Activated CD4-positive, alpha-beta T cell treated with anti-CD3 and anti-CD28 coated beads, Interleukin-2, Interleukin-4, amounts not matched to agents 100 ng/mL and 50 ng/mL, durations not matched to agents 16 hours and 8 hours (primary cell): ENCODE data around the gene ZNF362.
"Not testable (repeated sequence)": the region's sequence is repeated elsewhere in the genome, so short reads cannot be mapped to it uniquely, and the experiment has no call there.

Experiments
- DNase-seq: peaks from one replicate; pipeline ENCODE4 v3.0.0-alpha.2; 2020; ENCODE audit warnings: low spot score

The ZNF362 gene

GRCh38 chr1:33287317-33287716 is 31.0 kb downstream of the ZNF362 start:
- no peak for DNase-seq

DNA sequence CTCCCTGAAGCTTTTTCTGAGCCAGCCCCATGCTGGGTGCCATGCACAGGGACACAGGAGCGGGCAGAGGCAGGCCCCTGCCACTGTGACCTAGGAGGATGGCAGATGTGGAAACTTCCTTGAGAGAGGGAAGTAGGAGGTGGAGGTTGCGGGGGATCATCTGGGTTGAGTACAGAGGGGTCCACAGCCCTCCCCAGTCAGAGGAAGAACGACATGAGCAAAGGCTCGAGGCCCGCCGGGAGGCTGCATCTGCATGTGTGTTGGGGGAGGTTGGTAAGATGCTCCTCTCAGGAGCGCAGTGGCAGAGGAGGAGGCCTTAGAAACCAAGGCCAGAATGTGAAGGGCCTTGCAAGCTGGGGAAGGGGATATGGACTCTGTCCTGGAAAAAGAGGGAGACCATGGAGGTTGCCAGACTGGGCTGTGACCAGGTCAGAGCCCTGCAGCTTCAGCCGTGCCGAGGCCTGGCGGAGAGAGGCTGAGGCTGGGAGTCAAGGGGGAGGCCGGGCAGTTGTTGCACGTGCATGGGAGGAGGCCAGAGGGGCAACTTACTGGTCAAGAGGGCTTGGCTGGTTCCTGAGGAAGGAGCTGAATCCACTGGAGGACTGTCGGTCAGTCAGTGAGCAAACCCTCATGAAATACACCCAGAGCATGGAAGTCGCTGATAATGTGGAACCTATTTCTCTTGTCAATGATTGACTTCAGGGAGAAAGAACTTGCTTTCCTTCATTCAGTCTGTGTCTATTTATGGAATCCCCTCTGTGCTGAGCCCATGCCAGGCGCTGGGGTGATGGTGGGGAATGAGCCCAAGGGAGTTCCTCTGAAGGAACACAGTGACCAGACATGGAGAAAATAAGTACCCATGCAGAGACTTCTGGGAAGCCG is 32.9 kb downstream of the ZNF362 start:
- DNase-seq, result no peak

DNA sequence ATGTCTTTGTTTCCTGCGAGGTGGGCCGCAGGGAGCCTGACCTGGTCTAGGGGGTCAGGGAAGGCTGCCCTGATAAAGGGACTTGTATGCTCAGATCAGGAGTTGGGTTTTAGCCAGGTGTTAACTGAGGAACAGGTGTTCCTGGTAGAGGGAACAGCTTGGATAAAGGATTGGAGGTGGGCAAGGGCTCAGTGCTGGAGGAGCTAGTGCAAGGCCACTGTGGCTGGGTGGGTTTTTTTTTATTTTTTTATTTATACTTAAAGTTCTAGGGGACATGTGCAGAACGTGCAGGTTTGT is 33.5 kb downstream of the ZNF362 start:
- DNase-seq, result no peak

DNA sequence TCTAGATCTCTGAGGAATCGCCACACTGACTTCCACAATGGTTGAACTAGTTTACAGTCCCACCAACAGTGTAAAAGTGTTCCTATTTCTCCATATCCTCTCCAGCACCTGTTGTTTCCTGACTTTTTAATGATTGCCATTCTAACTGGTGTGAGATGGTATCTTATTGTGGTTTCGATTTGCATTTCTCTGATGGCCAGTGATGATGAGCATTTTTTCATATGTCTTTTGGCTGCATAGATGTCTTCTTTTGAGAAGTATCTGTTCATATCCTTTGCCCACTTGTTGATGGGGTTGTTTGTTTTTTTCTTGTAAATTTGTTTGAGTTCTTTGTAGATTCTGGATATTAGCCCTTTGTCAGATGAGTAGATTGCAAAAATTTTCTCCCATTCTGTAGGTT is 34.3 kb downstream of the ZNF362 start:
- not testable (repeated sequence) for DNase-seq

GRCh38 chr1:33292726-33293340 is 36.5 kb downstream of the ZNF362 start:
- DNase-seq, result no peak

DNA sequence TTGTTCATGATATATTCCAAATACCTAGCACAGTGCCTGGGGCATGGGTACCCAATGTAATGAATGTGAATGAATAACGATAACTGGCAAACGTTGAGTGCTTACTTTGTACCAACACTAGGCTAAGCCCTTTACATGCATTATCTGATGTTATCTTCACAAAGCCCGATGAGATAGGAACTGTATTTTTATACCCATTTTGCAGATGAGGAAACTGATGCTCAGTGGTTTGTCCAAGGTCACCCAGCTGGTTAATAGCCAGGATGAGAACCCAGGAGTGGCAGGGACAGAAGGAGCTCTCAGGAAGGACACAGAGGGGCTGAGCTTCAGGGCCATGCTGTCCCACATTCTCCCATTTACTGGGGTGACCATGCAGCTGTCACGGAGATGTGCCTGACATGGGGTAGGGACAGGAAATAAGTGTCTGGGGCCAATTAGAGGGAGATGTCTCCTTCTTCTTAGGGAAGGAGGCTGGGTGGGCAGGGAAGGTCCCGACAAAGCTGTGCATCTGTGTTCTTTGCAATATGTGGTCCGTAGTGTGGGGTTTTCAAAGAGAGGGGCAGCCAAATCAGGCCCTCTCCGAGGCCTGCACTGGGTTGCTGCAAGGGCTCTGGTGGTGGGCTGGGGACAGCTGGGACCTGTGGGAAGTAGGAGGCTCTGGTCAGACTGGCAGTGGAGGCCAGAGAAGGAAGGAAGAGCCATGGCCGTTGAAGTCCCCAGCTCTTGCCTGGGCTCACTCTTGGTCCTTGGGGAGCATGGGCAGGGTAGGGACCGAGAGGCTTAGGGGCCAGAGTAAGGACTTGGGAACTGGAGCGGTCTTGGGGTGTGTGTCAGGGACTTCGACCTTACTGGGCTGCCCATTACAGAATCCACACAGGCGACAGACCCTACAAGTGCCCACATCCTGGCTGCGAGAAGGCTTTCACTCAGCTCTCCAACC is 38.0 kb downstream of the ZNF362 start:
- DNase-seq, result no peak

DNA sequence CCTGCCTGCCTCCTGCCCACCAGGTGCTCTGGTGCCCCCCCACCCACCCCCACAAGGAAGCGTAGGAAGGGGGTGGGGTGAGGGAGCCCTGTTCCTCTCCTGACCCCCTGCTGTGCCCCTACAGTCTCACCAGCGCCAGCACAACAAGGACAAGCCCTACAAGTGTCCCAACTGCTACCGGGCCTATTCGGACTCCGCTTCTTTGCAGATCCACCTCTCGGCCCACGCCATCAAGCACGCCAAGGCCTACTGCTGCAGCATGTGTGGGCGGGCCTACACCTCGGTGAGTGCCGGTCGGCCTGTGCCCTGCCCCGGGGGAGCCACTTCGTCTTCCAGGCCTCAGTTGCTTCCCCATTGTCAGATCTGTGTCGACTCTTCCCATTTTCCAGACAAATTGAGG is 38.7 kb downstream of the ZNF362 start:
- DNase-seq, result no peak

- peak; percentile 90 for DNase-seq
Observed at GRCh38 chr1:33295450-33296081, 39.3 kb downstream of the ZNF362 start.

GRCh38 chr1:33296082-33296458 is 39.8 kb downstream of the ZNF362 start:
- DNase-seq, result no peak

- DNase-seq, result no peak
Observed at GRCh38 chr1:33296824-33297223, 40.5 kb downstream of the ZNF362 start.

- DNase-seq, result no peak
Observed at GRCh38 chr1:33297911-33298622, 41.8 kb downstream of the ZNF362 start.

GRCh38 chr1:33298623-33299277 is 42.5 kb downstream of the ZNF362 start:
- DNase-seq, result peak; percentile 69

DNA sequence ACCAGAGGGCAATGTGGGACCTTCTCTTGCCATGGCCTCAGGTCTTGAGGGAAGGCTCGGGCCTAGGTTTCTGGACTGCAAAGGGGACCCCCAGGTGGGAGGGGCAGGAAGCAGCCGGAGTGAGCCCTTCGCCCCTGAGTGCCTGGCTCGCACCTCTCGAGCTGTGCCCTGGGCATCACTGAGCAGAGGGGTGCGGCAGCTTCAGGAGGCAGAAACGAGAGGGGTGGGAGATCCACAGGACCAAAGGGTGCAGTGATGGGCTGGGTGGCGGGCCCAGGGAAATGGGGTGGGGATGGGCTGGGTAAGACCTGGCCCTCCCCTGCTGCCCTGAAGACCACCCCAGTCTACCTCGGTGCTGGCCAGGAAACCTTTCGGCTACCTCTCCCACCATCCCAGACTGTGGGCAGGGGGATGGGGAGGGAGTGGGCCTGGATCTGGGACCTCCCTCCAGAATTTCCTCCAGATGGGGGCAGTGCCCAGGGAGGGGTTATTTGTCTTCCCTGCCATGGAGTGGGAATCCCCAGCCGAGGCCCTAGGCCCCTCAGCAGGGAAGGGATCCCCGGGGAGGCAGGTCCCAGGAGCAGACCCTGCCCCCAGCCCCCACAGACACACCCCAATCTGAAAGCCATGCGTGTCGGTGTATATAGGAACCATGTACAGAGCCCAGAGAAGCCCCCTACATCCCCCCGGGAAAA is 43.3 kb downstream of the ZNF362 start:
- DNase-seq, result no peak

DNA sequence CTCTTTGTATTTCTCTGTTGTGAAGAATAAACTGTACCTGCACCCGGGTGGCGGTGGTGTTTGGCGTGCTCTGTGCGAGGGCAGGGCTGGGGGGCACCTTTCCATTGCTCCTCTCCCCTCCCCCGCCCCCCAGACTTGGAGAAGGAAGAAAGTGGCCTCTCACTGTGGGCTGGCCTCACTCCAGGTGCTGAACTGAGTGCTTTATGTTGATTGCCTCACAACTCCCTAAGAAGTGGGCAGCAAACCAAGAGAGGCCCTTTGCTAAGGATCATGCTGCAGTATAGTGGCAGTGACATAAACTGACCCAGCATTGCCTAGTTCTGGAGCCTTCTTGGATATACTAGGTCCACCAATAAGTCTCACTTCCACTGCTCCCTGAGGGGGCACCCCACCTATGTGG is 44.4 kb downstream of the ZNF362 start:
- DNase-seq, result no peak

- no peak for DNase-seq
Observed at GRCh38 chr1:33301273-33301984, 45.1 kb downstream of the ZNF362 start.

GRCh38 chr1:33302325-33302724 is 46.0 kb downstream of the ZNF362 start:
- peak; percentile 16 for DNase-seq

DNA sequence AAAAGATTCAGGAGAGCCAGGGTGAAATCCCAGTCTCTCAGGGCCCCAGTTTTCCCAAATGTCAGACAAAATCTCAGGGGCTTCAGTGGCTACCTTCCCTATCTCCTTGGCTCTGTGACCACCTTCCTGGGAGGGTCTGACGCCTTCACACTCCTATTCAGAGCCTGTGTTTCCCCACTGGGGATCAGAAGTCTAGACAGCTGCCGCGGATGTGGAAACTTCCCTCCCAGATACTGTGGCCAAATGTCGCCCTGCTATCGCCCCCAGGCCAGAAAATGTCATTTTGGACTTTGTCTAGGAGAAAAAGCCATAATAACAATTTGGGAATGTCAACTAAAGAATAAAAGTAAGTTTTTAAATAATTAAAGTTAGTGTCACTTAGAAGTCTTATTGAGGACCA is 48.7 kb downstream of the ZNF362 start:
- no peak for DNase-seq

DNA sequence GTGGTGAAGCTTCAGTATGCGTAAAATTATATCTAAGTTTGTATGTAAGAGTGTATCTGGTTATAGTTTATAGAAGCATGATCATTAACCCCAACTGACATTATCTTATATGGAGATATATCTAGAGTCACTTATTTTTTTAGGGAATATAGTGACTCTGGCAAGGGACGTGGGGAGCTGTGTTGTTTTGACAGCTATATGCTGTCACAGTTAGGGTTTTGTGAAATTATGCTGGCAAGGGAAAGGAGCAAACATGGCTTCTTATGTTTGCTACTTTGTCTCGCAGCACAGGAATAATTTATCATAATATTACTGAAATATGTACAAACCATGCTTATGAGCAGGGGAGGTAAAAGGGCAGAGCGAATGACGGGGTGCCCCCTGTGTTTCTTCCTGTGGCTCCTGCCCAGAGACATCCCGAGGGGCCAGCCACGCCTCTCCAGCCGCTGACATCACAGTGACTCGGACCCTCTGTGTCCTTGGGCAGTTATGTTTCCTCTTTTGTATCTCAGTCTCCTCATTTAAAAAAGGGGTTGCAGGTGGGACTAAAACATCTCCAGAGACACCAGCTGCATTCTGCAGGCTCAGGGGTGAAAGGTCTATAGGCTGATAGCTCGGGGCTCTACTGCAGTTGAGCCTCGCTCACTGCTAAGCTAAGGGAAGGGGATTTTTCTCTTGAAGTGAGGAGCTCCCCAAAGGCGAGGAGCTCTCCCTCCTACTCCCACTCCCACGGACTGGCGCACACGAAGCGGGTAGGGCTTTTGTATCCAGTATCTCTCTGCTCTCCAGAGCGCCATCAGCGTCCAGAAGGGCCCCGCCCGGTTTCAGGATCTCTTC is 49.7 kb downstream of the ZNF362 start:
- no peak for DNase-seq
